Cardiac muscle cell (in vitro differentiated cells and primary cell): ENCODE measurements around the gene GJA8. TPM values are rescaled to one million over a fixed set of nuclear protein-coding genes. Genes with fewer than 3 reads are reported as not detected.

Experiments
- DNase-seq, 2 donors: peaks; one replicate each; pipeline versions ENCODE4 v3.0.0 to v3.0.0-alpha.2; 2010 to 2017; ENCODE audit warnings: low read depth in 1 of 2, low spot score in 1 of 2
- H3K27ac ChIP-seq: fragments of 200-600 bp; sonication (generic); 2 replicates; pipeline ENCODE4 v1.5.1; 2016
- H3K27me3 ChIP-seq: fragments of 200-600 bp; sonication (generic); 2 replicates; pipeline ENCODE4 v1.6.0; 2016; ENCODE audit warnings: control low read depth
- H3K36me3 ChIP-seq: fragments of 200-600 bp; sonication (generic); 2 replicates; pipeline ENCODE4 v1.5.1; 2016; ENCODE audit warnings: control low read depth
- H3K4me1 ChIP-seq: fragments of 200-600 bp; sonication (generic); 2 replicates; pipeline ENCODE4 v1.8.1; 2017; ENCODE audit warnings: low read depth, mild to moderate bottlenecking, mixed run types
- H3K4me3 ChIP-seq: fragments of 200-600 bp; sonication (generic); 2 replicates; pipeline ENCODE4 v1.5.1; 2016; ENCODE audit warnings: mild to moderate bottlenecking
- H3K9me3 ChIP-seq: fragments of 200-600 bp; sonication (generic); 2 replicates; pipeline ENCODE4 v1.5.1; 2017; ENCODE audit warnings: low read depth, mild to moderate bottlenecking, control low read depth
- polyA plus RNA-seq: library from polyadenylated mRNA; unstranded; fragments of >200 nt; fragmentation: Nextera tagmentation; extraction: Ambion mirVana; gene quantifications from 2 replicates; pipeline ENCODE4 v1.2.1, GENCODE V29; 2016
- total RNA-seq: library from RNA; depleted of rRNA; stranded (reverse); fragments of >200 nt; gene quantifications from 2 replicates; pipeline ENCODE4 v1.2.3, GENCODE V29; 2016
- TF ChIP-seq, protein P1 (sequence below): IDR thresholded peaks from 2 replicates; pipeline ENCODE4 v1.5.1; 2012; ENCODE audit warnings: low read depth, mild to moderate bottlenecking, low read length

The GJA8 gene
- total and polyA plus RNA-seq, 2 experiments from 2014 or later: not detected

DNA sequence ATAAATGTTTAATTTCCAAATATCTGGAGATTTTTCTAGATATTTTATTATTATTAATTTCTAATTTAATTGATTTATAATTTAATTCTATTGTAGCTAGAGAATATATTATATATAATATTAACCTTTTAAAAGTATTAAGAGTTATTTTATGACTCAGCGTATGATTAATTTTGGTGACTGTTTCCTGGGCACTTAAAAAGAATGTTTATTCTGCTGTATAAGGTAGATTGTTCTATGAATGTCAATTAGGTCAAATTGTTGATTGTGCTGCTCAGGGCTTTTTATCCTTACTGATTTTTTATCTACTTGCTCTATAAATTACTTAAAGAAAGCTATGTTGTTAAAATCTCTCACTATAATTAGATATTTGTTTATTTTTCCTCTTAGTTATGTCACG is 20.1 kb upstream of the GJA8 start:
- Histone ChIP-seq H3K9me3 (no peaks in the 10 kb centered on the region), H3K27ac (no peak overlapping the region), H3K27me3 (peaks cover 14% of the 10 kb centered on the region), H3K4me1 (no peaks in the 10 kb centered on the region), H3K4me3 (no peak overlapping the region), H3K36me3 (no peaks in the 10 kb centered on the region)
- TF ChIP-seq, protein P1, sequence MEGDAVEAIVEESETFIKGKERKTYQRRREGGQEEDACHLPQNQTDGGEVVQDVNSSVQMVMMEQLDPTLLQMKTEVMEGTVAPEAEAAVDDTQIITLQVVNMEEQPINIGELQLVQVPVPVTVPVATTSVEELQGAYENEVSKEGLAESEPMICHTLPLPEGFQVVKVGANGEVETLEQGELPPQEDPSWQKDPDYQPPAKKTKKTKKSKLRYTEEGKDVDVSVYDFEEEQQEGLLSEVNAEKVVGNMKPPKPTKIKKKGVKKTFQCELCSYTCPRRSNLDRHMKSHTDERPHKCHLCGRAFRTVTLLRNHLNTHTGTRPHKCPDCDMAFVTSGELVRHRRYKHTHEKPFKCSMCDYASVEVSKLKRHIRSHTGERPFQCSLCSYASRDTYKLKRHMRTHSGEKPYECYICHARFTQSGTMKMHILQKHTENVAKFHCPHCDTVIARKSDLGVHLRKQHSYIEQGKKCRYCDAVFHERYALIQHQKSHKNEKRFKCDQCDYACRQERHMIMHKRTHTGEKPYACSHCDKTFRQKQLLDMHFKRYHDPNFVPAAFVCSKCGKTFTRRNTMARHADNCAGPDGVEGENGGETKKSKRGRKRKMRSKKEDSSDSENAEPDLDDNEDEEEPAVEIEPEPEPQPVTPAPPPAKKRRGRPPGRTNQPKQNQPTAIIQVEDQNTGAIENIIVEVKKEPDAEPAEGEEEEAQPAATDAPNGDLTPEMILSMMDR: no peak
- no peak for DNase-seq

GRCh38 chr1:147890177-147890790 is 12.3 kb upstream of the GJA8 start:
- H3K9me3 ChIP-seq: no peaks in the 10 kb centered on the region
- H3K27me3 ChIP-seq: peaks cover 7% of the 10 kb centered on the region
- peaks cover 9% of the 10 kb centered on the region for H3K4me1 ChIP-seq
- DNase-seq: peak; percentile 76 to 88
- H3K4me3 ChIP-seq: no peak overlapping the region
- no peak overlapping the region for H3K27ac ChIP-seq
- no peaks in the 10 kb centered on the region for H3K36me3 ChIP-seq
- TF ChIP-seq, protein P1: peak; percentile 73

GRCh38 chr1:147891088-147891487 is 11.5 kb upstream of the GJA8 start:
- TF ChIP-seq, protein P1: no peak
- H3K36me3 ChIP-seq: no peaks in the 10 kb centered on the region
- DNase-seq: no peak
- no peaks in the 10 kb centered on the region for H3K9me3 ChIP-seq
- no peak overlapping the region for H3K4me3 ChIP-seq
- H3K4me1 ChIP-seq: peaks cover 9% of the 10 kb centered on the region
- no peak overlapping the region for H3K27ac ChIP-seq
- peaks cover 4% of the 10 kb centered on the region for H3K27me3 ChIP-seq

DNA sequence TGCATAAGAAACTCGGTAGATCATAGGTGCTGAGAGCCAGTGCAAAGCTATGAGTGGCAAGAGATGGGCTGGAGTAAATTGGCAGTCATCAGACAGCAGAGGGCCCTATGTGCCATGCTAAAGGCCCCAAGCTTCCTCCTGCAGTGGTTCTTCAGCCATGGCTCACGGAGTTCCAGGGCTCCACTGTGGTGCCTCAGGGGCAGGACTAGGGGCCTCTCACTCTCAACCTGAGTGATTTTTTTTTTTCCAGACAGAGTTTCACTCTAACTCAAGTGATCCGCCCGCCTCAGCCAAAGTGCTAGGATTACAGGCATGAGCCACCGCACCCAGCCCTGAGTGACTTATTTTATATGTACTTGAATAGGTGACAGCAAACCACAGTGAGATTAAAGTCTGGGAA is 10.4 kb upstream of the GJA8 start:
- H3K27me3 ChIP-seq: peaks cover 2% of the 10 kb centered on the region
- peaks cover 9% of the 10 kb centered on the region for H3K4me1 ChIP-seq
- H3K36me3 ChIP-seq: no peaks in the 10 kb centered on the region
- DNase-seq: peak; percentile 11 to 51
- H3K4me3 ChIP-seq: no peak overlapping the region
- no peaks in the 10 kb centered on the region for H3K9me3 ChIP-seq
- no peak overlapping the region for H3K27ac ChIP-seq
- TF ChIP-seq, protein P1: no peak

- TF ChIP-seq, protein P1: peak; percentile 96
- Histone ChIP-seq H3K4me3 (no peak overlapping the region), H3K36me3 (no peaks in the 10 kb centered on the region), H3K9me3 (no peaks in the 10 kb centered on the region), H3K27ac (no peak overlapping the region), H3K27me3 (no peaks in the 10 kb centered on the region), H3K4me1 (peaks cover 9% of the 10 kb centered on the region)
- DNase-seq: peak; percentile 72 to 76
These were observed 9.8 kb upstream of the GJA8 start for GRCh38 chr1:147892731-147893214.
